Retinal pigment epithelial cell (primary cell): Measurements from ENCODE around the gene FBXO44.

Experiments
- DNase-seq: peaks from one replicate; pipeline ENCODE4 v3.0.0-alpha.2; 2010; ENCODE audit warnings: low read depth
- H3K4me3 ChIP-seq: 2 replicates; pipeline ENCODE4 v1.5.1; 2011; ENCODE audit warnings: mild to moderate bottlenecking, low read length, control low read depth, moderate library complexity
- CTCF ChIP-seq: conservative IDR thresholded peaks from 2 replicates; pipeline ENCODE4 v1.5.1; 2011; ENCODE audit warnings: low read depth, low read length, control low read depth, inconsistent platforms

FBXO44 gene

GRCh38 chr1:11623702-11624101, 31.0 kb upstream of the FBXO44 start:
- no peak for TF ChIP-seq CTCF
- no peak overlapping the region for H3K4me3 ChIP-seq
- DNase-seq, result no peak

DNA sequence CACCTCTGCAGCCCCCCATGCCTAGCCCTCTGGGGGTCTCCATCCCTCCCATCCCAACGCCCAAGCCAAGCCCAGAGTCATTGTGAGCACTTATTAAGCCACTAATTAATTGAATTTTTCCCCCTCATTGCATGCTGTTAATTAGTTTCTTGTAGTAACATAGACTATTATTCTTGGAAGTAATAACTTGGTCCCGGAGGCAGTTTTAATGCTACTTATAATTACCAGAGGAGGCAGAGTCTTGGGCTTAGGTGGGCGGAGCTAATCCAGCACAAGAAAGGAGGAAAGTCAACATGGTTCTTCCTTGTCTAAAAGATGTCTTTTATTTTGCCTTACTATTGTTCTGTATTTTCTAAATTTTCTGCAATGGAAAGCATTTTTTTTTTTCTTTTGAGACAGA, 28.1 kb upstream of the FBXO44 start:
- no peak for DNase-seq
- H3K4me3 ChIP-seq, result no peak overlapping the region
- no peak for TF ChIP-seq CTCF

DNA sequence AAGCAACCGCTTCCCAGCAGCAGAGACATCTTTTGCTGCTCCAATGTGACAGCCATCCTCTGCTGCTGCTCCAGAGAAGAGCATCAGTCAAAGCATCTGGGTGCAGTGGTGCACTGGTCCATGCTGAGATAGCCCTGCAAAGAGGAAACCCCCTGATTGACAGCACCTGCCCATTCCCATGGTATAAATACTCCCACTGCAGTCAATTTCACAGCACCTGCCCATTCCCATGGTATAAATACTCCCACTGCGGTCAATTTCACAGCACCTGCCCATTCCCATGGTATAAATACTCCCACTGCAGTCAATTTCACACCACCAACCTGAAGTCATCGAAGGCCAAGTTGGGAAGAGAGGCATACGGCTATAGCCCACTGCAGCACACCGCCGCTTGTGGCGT, 25.9 kb upstream of the FBXO44 start:
- DNase-seq, result no peak
- no peak overlapping the region for H3K4me3 ChIP-seq
- TF ChIP-seq CTCF, result no peak

DNA sequence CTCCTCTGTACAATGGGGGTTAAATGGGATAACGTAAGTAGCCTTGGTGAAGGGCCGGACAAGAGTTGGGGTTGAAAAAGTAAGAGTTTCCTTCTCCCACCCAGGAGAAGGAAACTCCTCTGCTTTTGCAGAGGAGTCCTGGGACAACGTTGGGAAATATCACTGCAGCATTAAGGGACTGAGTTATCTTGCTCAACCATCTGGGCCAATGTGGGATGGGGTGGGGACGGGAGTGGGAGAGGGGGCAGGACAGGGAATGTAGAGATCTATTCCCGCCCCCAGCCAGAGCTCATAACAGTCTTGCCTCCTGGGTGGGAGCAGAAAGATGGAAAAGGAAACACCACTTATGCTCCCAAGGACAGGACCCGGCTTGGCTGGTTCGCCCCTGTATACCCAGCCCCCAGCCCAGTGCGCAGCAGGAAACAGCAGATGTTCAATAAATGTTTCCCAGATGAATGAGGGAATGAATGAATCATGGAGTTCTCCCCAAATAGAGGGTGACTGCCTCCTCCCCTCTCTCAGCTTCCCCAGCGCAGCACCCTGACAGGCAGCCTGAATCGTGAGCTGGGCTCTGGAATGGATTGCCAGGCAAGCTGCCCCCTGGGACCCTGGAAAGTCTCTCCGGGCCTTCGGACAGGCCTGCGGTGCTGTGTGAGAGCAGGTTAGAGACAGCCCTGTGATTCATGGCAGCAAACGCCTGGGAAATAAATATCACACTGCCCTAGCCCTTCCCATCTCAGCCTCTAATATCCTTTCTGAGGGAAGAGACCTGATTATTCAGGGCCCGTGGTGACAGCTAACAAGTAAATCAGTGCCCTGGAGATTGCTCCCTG, 25.3 kb upstream of the FBXO44 start:
- no peak for TF ChIP-seq CTCF
- H3K4me3 ChIP-seq, result no peak overlapping the region
- DNase-seq, result no peak

DNA sequence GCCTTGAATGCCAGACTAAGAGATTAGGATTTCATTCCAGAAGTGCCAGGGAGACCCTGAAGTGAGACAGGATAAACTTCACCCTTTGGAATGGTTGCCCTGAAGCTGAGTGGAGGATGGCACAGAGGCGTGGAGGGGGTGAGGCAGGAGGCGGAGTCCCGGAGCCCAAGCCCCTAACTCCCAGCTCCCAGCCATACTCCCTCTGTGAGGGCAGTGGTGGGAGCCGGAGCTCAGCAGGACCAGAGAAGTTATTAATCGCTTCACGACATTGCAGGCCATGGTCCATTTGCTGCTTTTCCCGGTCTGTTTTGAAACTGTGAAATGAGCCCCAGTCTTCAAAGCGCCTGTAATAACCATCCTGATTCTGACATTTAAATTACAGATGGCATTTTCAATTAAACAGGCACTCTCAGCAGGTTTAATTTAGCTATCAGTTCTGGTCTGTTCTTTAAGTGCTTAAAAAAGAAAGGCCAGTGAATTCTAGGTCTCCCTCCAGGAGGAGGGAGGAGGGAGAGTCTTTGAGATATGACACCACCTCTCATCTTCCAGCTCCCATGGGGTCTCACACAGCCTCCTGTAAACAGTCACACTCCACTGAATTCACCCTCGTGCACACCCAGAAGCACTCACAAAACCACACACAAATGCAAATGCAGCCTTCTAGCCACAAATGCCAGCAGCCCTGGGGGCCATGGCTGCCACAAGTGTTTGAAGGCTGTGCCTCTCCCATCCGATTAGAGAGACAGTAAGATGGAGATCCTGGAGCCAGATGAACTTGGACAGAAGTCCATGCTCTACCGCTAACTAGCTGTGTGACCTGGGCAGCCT, 20.1 kb upstream of the FBXO44 start:
- no peak overlapping the region for H3K4me3 ChIP-seq
- DNase-seq, result no peak
- TF ChIP-seq CTCF, result no peak

DNA sequence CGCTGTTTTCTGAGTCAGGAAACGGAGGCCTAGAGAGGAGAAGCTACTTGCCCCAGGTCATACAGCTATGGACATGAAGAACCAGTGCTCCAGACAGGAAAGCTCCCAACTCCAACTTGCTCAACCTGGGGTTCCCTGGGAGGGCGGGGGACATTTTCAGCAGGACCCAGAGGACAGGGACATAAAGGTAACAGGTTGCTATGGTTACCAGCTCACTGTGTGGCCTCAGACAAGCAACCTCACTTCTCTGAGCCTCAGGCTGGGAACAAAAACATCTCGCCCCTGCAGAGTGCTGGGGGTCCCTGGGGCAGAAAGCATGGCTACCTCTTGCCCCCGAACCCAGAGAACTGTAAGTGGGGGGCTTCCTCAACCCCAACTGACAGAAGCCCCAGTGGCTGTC, 16.6 kb upstream of the FBXO44 start:
- H3K4me3 ChIP-seq, result no peak overlapping the region
- no peak for TF ChIP-seq CTCF
- no peak for DNase-seq

DNA sequence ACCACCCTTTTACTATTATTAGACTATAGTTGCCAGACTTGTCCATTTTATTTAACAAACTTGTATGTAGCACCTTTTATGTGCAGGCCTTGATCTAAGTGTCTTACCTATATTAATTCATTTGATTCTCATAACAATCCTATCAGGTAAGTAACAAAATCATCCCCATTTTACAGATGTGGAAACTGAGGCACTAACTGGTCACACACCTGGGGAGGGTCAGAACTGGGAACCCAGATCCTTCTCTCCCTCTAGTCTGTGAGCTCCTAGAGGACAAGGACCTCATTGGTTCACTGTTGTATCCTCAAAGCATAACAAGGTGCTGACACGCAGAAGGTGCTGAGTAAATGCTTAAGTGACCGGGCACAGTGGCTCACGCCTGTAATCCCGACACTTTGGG, 15.3 kb upstream of the FBXO44 start:
- no peak for DNase-seq
- no peak overlapping the region for H3K4me3 ChIP-seq
- TF ChIP-seq CTCF, result no peak
